ENCODE results near the gene CRACR2B.

GRCh38 chr11:868394-868793 lies 40.7 kb downstream of the CRACR2B start:
- TF ChIP-seq CTCF (IDR thresholded peaks at IDR 0.05; ENCODE audit: control extremely low read depth in 1 of 3, insufficient read depth in 1 of 3, low read depth in 1 of 3, low read length in 3 of 3), result no peak
- no peak for TF ChIP-seq POLR2A (IDR thresholded peaks at IDR 0.05; ENCODE audit: control extremely low read depth in 1 of 2, low read depth in 2 of 2, low read length in 2 of 2)
- TF ChIP-seq CEBPB (IDR thresholded peaks at IDR 0.05; ENCODE audit: low read depth, low read length), result no peak
- TF ChIP-seq RAD21 (IDR thresholded peaks at IDR 0.05 in 1 of 2, conservative IDR thresholded peaks at IDR 0.05 in 1 of 2; ENCODE audit: low read depth in 2 of 2, low read length in 2 of 2), result no peak

All from H1 (cell line).